ENCODE data around the gene AKNA.
A peak's percentile ranks its signal among the peaks of the same experiment; 100 is the strongest.

AKNA gene

DNA sequence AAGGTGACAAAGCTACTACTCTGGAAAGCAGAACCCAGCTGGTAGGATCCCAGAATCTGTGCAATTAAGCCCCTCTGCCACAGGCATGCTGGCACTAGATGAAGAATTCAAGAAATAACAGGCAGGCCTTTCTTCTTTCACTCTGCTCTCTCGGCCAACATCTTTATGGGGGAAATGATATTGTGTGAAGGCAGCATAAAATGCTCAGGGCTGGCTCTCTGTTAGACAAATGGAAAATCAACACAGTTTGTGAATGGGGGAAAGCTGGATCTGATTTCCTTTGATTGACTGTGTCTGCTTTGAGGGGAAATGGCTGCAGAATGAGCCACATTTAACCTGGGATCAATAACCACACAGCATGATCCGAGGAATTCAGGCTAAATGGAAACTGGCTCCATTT is 29.1 kb upstream of the AKNA start:
- no peak for DNase-seq

DNA sequence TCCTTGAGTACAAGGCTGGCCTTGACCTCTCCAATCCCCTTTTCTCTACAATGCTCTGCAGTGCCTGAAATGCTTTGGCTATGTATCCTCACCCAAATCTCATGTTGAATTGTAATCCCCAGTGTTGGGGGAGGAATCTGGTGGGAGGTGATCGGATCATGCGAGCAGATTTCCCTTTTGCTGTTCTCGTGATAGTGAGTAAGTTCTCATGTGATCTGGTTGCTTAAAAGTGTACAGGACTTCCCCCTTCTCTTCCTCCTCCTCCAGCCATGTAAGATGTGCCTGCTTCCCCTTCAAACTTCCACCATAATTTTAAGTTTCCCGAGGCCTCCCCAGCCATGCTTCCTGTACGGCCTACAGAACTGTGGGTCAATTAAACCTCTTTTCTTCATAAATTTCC is 28.5 kb upstream of the AKNA start:
- DNase-seq = no peak

DNA sequence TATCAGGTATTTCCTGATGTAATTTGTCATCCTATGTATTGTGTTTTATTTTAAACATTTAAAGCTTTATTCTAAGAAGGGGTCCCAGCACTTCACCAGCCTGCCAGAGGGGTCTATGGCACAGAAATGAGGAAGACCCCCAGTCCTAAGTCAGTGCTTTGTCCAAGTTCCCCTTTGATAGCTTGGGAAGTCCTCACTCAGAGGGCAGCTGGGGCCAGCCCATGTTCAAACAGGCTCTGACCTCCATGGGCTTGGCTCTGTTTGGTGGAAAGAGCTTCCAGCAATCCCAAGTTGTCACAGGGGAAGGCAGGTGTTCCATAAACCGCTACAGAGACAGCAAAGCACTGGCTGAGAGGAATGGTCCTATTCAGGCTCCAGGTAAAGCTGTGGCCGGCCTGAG is 26.6 kb upstream of the AKNA start:
- DNase-seq = no peak

DNA sequence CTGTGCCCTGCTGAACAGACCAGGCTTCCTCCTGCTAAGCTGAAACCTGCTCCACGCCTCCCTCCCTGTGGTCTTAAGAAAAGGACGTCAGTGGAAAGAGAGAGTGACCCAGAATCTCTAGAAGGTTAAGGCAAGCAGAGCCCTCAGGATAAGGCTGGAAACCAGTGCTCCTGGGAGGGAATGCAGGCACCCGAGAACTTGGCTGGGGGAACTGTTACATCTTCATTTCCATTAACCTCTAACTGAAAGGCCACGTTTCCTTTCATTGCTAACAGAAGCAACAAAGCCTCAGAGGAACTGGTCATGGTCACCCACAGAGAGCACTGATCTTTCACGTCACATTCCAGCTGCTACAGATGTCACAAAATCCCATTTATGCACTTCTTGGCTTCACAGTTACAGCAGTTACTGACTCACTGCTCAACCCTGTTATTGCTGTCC is 26.1 kb upstream of the AKNA start:
- no peak for DNase-seq

DNA sequence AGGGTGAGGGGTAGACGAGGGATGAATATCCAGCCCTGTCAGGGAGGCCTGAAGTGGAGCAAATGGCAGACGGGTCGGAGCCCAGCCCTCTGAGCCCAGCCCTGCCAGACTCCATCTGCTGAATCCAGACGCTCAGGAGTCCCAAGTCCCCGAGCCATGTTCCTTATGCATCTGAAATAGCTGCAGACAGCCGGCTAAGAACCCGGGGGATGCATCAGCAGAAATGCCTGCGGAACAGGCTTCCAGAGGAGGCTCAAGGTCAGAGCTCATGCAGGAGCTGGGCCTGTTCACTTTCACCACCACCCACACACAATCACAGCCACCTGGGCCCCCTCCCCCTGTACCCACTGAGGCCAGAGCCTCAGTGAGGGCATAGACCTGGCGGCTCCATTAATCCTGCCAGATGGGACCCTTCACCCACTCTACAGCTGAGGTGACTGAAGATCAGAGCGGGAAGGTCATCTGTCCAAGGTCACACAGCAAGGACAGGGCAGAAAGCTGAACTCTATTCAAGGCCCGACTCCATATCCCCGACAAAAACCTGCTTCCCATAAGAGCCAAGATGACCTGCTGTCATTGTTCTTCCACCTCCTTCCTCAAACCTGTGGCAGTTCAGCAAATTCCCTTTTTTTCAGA is 24.4 kb upstream of the AKNA start:
- DNase-seq = no peak

DNA sequence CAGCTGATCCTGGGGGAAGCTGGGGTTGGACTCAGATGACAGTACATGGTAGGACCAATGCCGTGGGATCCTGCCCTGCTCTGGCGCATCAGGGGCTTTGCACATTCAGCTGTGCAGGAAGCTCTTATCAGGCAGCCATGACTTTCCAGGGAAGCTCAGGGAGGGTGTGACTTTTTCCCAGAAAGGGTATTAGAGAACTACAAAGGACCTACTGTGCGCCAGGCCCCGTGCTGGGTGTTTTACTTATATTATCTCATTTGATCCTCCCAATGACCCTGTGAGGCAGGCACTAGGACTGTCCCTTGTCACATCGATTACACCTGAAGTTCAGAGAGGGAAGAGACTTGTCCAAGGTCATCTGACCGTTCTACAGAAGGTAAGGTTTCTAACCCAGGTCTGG is 23.7 kb upstream of the AKNA start:
- no peak for DNase-seq

DNA sequence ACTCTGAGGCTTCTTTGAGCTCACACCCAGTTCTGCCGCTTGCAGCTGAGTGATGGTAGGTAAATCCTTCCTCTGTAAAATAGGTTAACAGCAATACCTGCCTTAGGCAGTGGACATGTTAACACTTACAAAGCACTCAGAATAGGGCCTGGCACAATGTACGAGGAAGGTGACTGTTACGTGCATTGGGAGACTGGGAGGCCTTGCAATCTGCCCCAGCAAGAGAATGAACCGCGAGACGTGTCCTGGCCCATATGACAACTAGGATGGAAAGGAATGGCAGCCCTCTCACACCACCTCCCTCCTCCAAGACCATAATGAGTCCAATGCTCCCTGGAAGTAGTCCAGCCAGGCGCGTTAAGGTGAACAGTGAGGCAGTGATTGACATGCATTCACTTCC is 23.1 kb upstream of the AKNA start:
- no peak for DNase-seq

DNA sequence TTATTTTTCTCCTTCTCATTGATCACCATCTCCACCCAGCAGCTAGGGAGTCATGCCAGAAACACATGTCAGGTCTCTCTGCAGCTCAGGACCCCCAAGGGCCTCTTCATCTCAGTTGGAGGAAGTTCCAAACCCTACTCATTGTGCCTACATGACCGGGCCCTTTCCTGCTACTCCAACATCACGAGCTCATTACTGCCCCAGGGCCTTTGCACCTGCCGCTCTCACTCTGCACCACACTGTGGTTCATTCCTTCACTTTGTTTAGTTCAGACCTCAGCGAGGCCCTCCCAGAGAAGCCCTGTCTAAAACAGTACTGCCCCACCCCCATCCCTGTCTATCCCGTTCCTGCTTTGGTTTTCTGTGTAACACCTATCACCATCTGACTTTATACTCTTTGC is 22.1 kb upstream of the AKNA start:
- no peak for DNase-seq

DNA sequence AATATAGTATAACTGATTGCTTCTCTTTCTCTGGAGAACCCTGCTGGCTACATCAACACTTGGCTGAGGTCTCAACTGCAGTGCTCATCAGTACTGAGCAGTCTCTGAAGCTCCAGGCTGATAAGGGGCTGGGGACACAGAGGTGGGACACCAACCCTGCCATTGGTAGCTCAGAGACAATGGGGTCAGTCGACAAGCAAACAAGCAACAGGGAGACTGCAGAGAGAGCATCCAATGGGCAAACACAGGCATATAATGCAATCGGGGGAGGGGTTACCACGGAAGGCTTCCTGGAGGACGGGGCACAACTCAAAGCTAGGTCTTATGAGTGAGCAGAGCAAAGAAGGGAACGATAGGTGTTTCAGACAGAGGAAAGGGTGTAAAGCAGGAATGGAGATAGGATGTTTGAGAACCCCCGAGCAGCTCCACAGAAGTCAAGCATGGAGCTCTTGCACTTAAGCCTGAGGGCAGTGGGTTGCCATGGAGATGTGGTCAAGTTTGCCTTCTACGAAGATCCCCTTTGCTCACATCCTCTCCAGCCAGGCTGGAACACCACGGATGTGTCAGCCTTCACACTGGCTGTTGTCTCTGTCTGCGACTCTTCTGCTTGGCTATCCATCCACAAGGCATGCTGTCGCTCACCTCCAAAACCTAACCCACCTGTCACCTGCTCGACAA is 21.5 kb upstream of the AKNA start:
- DNase-seq = no peak

DNA sequence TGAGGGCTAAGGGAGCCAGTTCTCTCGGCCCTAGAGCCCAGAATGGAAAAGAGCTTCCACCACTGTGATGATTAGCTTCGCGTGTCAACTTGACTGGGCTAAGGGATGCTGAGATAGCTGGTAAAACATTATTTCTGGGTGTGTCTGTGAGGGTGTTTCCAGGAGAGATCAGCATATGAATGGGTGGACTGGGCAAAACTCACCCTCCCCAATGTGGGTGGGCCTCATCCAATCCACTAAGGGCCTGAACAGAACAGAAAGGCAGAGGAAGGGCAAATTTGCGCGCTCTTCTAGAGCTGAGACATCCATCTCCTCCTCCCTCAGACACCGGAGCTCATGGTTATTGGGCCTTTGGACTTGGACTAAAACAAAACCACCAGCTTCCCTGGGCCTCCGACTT is 20.9 kb upstream of the AKNA start:
- no peak for DNase-seq

DNA sequence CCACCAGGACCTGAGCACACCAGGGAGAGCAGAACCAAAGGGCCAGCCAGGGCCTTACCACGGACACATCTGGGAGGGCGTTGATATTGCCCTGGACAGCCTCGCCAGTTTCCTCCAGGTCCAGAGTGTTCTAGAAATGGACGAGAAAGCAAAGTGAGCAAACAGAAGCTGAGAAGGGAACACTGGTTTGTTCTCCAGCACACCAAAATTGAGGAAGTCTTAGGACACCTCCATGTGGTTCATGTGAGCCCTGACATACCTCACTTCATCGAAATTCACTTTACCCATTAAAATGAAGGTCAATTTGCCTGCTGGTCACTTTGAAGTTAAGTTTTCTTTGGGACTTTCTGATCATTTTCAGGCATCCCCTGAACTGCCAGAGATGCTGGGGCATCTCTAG is 20.1 kb upstream of the AKNA start:
- DNase-seq = no peak

DNA sequence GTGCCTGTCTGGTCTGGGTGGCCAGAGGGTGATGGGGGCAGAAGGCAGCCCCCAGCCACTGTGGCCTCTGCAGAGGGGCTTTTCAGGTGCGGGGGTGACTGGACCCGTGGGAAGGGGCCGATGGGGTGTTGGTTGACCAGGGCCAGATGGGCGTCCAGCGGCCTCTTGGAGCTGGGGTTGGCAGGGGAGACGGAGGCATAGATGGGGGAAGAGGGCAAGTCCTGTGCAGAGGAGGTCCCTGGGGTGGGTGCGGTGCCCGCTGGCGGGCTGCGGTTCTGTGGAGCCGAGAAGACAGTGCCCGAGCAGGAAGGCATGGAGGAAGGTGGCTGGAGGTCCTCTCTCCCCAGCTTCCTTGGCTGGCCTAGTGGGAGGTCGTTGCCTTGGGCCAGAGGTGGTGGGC is 18.7 kb upstream of the AKNA start:
- no peak for DNase-seq

DNA sequence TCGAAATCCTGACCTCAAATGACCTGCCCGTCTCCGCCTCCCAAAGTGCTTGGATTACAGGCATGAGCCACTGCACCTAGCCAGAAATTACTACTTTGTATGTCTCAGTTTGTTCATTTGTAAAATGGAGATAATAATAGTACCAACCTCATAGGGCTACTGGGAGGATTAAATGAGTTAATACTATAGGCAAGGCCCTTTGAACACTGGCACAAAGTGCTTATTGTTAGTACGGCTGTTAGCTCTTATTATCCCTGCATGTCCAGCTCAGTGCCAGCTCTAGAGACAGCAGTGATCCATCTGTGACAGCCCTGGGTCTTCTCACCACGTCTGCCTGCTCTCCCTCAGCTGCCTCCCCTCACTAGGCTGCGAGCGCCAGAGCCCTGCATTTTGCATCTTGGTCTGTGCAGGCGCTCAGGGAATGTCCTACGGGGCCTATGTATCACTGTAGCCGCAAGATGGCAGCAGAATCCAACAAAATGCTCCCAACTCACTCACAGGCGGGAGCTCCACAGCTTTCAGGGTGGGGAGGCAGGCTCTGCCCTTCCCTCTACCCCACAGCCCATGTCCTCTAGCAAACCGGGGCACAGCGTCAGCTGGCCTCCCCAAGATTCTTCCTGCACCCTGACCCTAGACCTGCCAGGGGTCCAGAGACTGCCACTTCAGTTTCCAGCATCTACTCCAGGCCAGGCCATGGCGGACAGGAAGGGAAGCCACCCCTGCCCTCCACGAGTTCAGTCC is 17.7 kb upstream of the AKNA start:
- DNase-seq = peak; percentile 69

DNA sequence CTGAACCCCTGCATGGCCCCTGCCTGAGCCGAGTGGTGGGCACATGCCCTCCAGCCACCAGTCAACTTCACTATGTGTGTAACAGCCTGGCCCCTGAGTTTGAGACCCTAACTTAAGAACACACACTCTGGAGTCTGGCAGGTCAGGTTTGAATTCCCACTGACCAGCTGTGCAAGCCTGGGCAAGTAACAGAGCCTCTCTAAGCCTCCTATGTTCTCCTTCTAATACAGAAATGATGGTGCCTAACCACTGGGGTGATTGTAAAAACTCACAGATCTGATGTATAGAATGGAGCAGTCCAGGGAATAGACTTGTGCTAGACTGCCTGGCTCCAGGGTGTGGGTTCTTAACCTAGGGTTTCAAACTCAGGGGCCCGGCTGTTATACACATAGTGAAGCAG is 16.7 kb upstream of the AKNA start:
- no peak for DNase-seq

DNA sequence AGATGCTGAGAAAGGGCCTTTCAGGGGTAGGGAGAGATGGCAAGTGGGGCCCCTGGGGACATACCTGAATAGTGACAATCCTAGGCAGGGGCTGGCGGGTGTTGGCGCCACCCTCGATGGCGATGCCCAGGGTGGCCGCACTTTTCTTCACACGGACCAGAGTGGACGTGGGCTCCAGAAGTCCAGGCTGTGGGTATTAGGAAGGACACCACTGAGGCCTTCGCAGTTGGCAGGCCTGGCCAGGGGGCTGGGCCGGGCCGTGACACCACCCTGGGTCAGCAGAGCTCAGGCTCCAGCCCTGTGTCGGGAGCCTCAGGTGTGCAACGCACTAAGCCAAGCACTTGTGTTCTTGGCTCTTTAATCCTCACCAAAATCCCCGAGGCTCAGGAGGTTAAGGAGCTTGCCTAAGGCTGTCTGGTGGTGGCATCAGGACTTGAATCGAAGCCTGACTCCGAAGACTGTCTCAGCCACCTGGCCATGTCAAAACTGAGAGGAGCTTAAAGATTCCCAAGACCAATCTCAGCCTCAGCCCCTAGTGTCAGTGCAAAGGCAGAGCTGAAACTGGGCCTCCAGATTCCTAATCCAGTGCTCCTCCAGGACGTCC is 15.5 kb upstream of the AKNA start:
- no peak for DNase-seq

DNA sequence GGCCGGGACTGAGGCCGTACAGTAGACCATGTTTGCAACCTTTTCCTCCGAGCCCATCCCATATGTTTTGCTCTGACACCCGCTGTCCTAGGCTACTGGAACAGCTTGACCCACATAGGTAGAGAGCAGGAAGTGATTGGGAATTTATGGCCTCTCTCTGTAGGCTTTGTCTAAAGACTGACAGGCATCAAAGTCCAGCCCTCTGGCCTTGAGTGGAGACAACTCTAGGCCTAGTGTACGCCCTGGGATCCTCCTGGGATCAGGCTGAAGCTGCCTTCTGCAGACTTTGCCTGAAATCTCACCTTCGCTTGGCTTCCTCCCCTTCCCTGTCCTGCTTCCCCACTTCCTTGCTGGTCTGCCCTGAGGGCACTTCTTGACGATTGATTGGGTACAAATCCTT is 13.6 kb upstream of the AKNA start:
- DNase-seq = no peak

DNA sequence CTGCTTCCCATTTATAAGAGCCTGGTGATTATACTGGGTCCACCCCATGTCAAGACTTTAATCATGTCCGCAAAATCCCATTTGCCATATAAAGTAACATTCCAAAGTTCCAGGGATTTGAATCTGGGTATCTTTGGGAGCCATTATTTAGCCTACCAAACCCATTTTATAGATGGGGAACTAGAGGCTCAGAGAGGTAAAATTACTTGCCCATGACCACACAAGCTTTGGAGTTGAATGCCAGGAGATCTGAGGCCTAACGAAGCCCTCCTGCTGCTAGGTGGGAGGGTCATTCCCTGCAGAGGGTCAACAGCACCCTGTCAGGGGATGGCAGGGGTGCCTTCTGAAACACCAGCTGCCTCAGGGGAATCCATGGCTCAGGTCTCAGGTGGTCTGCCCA is 13.0 kb upstream of the AKNA start:
- no peak for DNase-seq

DNA sequence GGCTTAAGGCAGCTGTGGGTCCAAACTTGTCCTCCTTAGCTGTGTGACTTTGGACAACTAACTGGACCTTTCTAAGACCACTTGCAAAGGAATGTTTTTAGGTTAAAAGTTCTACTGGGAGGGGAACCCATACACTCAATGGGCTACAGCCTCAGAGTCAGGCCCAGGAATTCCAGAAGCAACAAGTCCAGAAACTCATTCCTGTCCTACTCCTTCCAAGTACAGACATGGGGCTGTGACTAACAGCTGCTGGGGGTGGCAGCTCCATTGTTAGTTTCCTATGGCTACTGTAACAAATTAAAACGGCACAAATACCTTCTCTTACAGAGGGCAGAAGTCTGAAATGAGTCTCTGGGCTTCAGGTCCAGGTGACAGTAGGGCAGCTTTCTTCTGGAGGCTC is 12.4 kb upstream of the AKNA start:
- no peak for DNase-seq

DNA sequence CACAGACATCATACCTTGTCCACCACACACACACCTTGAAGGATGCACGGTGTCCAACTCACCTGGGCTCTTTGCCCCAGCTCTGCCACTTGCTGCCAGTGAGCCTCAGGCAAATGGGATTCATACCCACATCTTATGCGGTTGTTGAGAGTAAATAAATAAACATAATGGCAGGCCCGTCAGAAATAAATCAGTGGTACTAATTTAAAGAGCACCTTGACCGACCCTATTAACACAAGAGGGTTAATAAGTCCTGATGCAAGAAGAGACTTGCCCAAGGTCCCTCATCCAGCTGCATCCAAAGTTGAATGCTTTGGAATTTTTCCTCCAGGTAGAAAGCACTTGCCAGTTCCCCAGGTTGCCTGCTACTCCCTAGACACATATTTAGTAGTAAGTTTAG is 11.6 kb upstream of the AKNA start:
- DNase-seq = no peak

DNA sequence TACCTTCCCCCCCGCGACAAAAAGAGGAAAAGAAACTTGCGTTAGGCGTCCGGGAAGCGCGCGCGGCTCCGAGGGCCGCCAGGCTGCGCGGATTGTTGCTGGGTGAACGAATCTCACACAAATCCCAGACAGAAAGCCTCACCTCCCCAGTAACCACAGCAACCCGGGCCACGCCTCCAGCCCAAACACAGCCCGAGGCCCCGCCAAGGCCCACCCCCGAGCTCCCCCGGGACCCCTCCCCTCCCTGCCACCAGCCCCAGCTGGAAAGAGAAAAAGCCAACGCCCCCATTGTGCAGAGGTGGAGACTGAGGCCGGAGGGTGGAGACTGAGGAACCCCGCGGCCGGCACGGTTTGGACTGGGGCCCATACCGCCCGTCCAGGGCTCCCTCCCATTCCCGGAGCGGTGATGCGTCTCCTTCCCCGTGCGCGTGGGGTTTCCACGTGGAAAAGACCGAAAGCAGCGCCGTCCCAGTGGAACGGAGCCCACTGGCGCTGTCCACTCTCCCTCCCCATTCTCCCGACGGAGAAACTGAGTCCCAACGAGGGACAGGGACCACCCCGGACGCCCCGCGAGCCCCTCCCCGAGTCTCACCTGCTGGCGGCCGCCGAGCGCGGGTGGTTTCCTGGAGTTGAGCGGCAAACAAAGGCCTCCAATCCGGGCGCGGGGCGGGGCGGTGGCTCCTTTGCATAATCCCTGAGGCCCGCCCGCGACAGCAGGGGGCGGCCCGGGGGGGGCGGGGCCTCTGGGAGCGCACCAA is 10.2 kb upstream of the AKNA start:
- peak; percentile 96 for DNase-seq

DNA sequence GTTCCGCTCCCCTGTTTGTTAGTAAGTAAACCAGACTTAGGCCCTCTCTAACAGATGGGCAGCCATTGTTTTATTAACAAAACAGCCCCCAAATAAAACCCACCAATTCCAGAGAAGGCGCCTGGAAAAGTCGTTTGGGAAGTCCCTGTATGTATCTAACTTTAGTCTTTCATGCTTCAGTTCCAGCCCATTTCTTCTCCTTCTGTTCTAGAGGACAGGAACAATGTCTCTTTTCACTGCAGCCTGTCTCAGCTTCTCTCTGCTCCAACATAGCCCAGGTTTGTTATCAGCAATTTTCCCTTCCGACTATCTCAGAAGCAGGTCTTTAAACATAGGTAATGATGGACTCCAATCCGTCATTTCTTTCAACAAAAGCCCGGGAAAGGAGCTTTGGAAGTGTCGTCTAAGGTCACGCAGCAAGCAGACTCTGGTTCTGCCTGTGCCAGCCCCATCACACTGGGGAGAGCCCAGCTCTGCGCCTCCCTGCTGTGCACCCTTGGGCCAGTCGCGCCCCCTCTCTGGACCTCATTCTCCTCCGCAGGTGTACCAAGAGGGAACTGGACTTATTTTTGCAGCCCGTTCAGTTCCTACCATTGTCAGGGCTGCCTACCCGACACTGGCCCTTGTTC is 9.6 kb upstream of the AKNA start:
- no peak for DNase-seq

DNA sequence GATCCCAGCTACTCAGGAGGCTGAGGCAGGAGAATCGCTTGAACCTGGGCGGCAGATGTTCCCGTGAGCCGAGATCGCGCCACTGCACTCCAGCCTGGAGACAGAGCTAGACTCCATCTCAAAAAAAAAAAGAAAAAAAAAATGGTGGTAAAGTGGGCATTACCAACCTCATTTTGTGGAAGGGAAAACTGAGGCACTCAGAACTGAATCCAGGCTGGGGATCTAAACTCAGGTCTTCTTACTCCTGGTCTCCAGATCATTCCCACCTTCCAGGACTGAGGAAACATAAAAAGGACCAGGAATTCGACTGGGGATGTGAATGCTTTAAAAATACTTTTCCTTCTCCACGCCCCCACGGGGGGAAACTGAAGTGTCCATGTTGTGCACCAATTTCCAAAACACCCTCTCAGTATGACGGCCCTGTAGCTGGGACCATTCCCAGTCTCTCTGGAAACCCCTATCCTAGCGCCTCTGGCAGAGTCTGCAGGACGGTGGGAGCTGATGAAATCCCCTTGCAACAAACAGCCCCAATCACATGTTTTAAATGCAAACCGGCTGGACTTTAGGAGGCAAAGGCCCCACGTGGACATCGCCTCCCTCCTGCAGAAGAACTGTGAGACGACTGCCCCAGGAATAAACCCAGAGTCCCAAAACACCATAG is 8.9 kb upstream of the AKNA start:
- no peak for DNase-seq

Data from T-helper 9 cell (primary cell).